Measurements from ENCODE around the gene FAM107B. TPM values are rescaled to one million over a fixed set of nuclear protein-coding genes. Genes with fewer than 3 reads are reported as not detected.
A peak's percentile ranks its signal among the peaks of the same experiment; 100 is the strongest.
"Not testable (repeated sequence)": the region's sequence is repeated elsewhere in the genome, so short reads cannot be mapped to it uniquely, and the experiment has no call there.

FAM107B gene
- total RNA-seq, 3 donors from 2014 or later, result 104 to 131 (median 114) TPM

- Mint-ChIP-seq H3K9me3 (peaks cover 7% of the 10 kb centered on the region), H3K27me3 (ENCODE audit: low read depth) (peaks cover 2% of the 10 kb centered on the region), H3K4me3 (no peak overlapping the region), H3K4me1 (ENCODE audit: low read depth) (no peaks in the 10 kb centered on the region), H3K36me3 (ENCODE audit: insufficient read depth) (no peaks in the 10 kb centered on the region)
- DNase-seq (no peak), ATAC-seq (no peak)
Observed at GRCh38 chr10:14700546-14700945, 74.2 kb downstream of the FAM107B start.

DNA sequence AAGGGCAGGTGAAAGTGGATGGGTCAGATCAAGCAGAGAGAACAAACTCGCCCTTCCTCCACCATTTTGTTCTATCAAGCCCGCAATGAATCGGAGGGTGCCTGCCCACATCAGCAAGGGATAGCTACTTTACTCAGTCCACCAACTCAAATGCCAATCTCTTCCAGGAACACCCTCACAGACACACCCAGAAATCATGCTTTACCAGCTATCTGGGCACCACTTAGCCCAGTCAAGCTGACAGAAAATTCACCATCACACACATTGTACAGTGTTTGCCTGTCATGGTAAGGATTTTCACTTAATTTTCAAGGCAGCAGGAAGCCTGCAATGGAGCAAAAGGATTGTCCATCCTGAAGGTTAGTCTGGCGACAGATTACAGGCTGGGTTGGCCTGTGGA lies 75.2 kb downstream of the FAM107B start:
- Mint-ChIP-seq H3K36me3 (ENCODE audit: insufficient read depth) (no peaks in the 10 kb centered on the region), H3K27me3 (ENCODE audit: low read depth) (peaks cover 2% of the 10 kb centered on the region), H3K9me3 (peaks cover 7% of the 10 kb centered on the region), H3K4me1 (ENCODE audit: low read depth) (no peaks in the 10 kb centered on the region), H3K4me3 (no peak overlapping the region)
- DNase-seq, result no peak
- no peak for ATAC-seq

DNA sequence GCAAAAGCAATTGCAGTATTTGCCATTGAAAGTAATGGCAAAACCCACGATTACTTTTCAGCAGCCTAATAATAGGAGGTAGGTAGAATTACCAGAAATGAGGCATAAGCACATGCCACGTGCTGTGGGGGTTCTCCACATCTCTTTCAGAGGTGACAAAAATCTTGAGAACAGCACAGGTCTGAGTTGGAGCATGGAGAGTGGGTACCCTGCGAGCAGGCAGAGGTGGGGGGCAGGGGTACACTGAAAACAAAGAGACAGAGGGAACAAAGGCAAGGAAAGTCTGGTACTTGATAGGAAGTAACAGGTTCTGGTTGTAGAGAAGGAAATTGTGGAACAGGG lies 75.9 kb downstream of the FAM107B start:
- DNase-seq, result no peak
- no peaks in the 10 kb centered on the region for H3K36me3 Mint-ChIP-seq (ENCODE audit: insufficient read depth)
- peaks cover 7% of the 10 kb centered on the region for H3K9me3 Mint-ChIP-seq
- ATAC-seq, result no peak
- no peak overlapping the region for H3K4me3 Mint-ChIP-seq
- no peaks in the 10 kb centered on the region for H3K4me1 Mint-ChIP-seq (ENCODE audit: low read depth)
- H3K27me3 Mint-ChIP-seq (ENCODE audit: low read depth), result peaks cover 2% of the 10 kb centered on the region

GRCh38 chr10:14698111-14698828 lies 76.4 kb downstream of the FAM107B start:
- DNase-seq (no peak), ATAC-seq (no peak)
- H3K4me3 Mint-ChIP-seq, result no peak overlapping the region
- H3K4me1 Mint-ChIP-seq (ENCODE audit: low read depth), result no peaks in the 10 kb centered on the region
- H3K36me3 Mint-ChIP-seq (ENCODE audit: insufficient read depth), result no peaks in the 10 kb centered on the region
- H3K9me3 Mint-ChIP-seq, result peaks cover 7% of the 10 kb centered on the region
- no peaks in the 10 kb centered on the region for H3K27me3 Mint-ChIP-seq (ENCODE audit: low read depth)

DNA sequence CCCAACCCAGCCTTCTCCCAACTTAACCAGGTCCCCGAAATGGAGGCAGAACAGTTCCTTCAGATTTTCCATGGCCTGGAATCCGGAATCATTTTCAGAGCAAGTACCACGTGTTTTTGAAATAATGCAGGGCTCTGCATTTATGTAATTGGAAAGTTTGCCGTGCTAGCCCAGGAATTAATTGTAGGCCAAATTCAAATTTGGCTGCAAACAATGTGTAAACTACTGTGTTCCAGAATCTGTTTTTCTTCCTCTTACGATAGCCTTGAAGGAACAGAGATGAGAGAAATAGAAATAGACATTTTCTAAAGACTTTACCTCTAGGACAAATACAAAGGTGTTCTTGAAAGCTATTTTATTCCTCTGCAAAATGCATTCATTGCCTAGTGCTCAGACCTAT lies 77.4 kb downstream of the FAM107B start:
- no peak for ATAC-seq
- Mint-ChIP-seq H3K4me1 (ENCODE audit: low read depth) (peaks cover 4% of the 10 kb centered on the region), H3K27me3 (ENCODE audit: low read depth) (no peaks in the 10 kb centered on the region), H3K36me3 (ENCODE audit: insufficient read depth) (no peaks in the 10 kb centered on the region), H3K4me3 (no peak overlapping the region), H3K9me3 (peaks cover 7% of the 10 kb centered on the region)
- no peak for DNase-seq

GRCh38 chr10:14696821-14697220 lies 77.9 kb downstream of the FAM107B start:
- H3K36me3 Mint-ChIP-seq (ENCODE audit: insufficient read depth), result no peaks in the 10 kb centered on the region
- H3K4me1 Mint-ChIP-seq (ENCODE audit: low read depth), result peaks cover 4% of the 10 kb centered on the region
- no peak for DNase-seq
- no peak overlapping the region for H3K4me3 Mint-ChIP-seq
- H3K9me3 Mint-ChIP-seq, result peaks cover 7% of the 10 kb centered on the region
- H3K27me3 Mint-ChIP-seq (ENCODE audit: low read depth), result no peaks in the 10 kb centered on the region
- no peak for ATAC-seq

DNA sequence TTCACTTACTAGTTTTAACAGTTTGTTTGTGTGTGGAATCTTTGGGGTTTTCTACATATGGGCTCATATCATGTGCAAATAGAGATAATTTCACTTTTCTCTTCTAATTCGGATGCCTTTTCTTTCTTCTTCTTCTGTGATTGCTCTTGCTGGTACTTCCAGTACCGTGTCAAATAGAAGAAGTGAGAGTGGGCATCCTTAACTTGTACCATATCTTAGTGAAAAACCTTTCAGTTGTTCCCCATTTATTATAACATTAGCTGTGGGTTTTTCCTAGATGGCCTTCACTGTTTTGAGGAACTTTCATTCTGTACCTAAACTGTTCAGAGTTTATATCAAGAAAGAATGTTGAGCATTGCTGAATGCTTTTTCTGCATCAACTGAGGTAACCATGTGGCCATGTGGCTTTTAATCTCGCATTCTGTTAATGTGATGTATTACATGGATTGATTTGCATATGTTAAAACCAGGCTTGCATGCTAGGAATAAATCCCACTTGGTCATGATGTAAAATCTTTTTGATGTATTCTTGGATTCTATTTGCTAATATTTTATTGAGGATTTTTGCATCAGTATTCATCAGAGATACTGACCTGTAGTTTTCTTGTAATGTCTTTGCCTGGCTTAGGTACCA lies 78.7 kb downstream of the FAM107B start:
- no peak overlapping the region for H3K4me3 Mint-ChIP-seq

GRCh38 chr10:14693891-14694290 lies 80.8 kb downstream of the FAM107B start:
- ATAC-seq (no peak), DNase-seq (no peak)
- H3K27me3 Mint-ChIP-seq (ENCODE audit: low read depth), result no peaks in the 10 kb centered on the region
- H3K4me3 Mint-ChIP-seq, result no peak overlapping the region
- H3K4me1 Mint-ChIP-seq (ENCODE audit: low read depth), result peaks cover 6% of the 10 kb centered on the region
- no peaks in the 10 kb centered on the region for H3K9me3 Mint-ChIP-seq
- no peaks in the 10 kb centered on the region for H3K36me3 Mint-ChIP-seq (ENCODE audit: insufficient read depth)

More for the DNA sequence above, 78.7 kb downstream of the FAM107B start:
- H3K36me3 Mint-ChIP-seq (ENCODE audit: insufficient read depth), result no peaks in the 10 kb centered on the region
- peaks cover 4% of the 10 kb centered on the region for H3K4me1 Mint-ChIP-seq (ENCODE audit: low read depth)
- ATAC-seq, result no peak
- no peaks in the 10 kb centered on the region for H3K27me3 Mint-ChIP-seq (ENCODE audit: low read depth)
- H3K9me3 Mint-ChIP-seq, result peaks cover 7% of the 10 kb centered on the region
- no peak for DNase-seq

DNA sequence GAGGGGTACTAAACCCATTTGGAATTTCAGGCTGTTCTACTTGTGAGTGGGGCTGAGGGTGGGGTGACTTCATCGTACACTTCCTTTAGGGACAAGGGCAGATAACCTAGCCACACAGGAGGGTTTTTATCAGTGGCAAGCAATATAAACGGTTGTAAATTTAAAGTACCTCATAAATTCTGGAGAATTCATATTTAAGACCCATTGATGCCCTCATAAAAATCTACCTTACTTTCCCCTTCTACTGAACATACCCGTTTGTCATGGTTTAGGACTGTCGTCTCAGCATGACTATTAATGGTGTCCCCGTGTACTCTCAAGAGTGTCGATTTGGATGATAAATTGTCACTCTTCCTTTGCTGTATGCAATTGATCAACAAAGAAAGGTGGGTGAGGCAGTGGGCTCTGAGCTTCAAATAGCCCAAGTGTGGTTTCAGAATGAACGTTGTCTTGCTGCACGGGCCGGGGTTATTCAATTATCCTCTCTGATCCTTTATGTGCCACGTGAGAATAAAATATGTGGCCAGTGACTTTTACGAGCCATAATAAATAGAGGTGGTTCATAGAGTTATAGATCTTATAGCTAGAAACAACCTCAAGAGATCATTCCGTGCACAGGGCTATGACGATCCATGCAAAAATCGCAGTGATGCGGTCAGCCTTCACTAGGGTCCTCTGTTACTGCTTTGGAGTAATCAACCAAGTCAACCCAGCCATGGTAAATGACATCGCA lies 82.2 kb downstream of the FAM107B start:
- Mint-ChIP-seq H3K4me1 (ENCODE audit: low read depth) (peaks cover 6% of the 10 kb centered on the region), H3K4me3 (no peak overlapping the region), H3K9me3 (no peaks in the 10 kb centered on the region), H3K27me3 (ENCODE audit: low read depth) (no peaks in the 10 kb centered on the region), H3K36me3 (ENCODE audit: insufficient read depth) (no peaks in the 10 kb centered on the region)
- DNase-seq, result no peak
- ATAC-seq, result peak; percentile 34 to 58

DNA sequence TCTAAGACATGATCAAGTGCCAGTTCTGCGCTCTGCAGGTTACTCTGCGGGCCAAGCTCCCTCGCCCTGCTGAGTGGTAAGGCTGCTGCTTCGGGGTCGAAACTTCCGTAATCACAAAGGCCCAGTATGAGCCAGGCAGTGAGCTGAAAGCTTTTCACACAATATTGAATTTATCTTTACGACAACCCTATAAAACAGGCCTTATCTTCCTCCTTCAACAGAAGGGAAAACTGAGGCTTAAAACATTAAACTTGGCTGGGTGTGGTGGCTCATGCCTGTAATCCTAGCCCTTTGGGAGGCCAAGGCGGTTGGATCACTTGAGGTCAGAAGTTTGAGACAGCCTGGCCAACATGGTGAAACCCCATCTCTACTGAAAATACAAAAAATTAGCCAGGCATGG lies 83.3 kb downstream of the FAM107B start:
- ATAC-seq (no peak), DNase-seq (no peak)
- Mint-ChIP-seq H3K9me3 (no peaks in the 10 kb centered on the region), H3K36me3 (ENCODE audit: insufficient read depth) (no peaks in the 10 kb centered on the region), H3K27me3 (ENCODE audit: low read depth) (no peaks in the 10 kb centered on the region), H3K4me3 (no peak overlapping the region), H3K4me1 (ENCODE audit: low read depth) (peaks cover 8% of the 10 kb centered on the region)

DNA sequence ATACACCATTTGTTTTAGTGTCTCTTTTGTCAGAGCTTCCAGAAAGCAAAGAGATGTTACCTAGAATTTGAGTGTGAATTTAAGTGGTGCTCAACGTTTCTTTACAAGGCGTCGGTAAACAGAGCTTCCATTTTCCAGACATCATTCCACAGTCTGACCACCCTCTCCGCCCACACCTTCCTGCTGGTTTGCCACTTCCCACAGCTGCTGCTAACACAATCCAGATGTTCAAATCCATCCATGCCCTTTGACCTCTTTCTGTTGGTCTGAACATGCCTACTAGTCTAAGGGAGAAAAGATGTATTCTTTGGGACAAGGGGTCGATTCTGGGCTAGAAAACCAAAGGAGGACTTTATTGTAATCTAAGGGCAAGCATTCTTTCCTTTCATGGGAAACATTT lies 86.1 kb downstream of the FAM107B start:
- H3K9me3 Mint-ChIP-seq, result no peaks in the 10 kb centered on the region
- DNase-seq (no peak), ATAC-seq (no peak)
- no peak overlapping the region for H3K4me3 Mint-ChIP-seq
- H3K27me3 Mint-ChIP-seq (ENCODE audit: low read depth), result no peaks in the 10 kb centered on the region
- no peaks in the 10 kb centered on the region for H3K36me3 Mint-ChIP-seq (ENCODE audit: insufficient read depth)
- peaks cover 10% of the 10 kb centered on the region for H3K4me1 Mint-ChIP-seq (ENCODE audit: low read depth)

DNA sequence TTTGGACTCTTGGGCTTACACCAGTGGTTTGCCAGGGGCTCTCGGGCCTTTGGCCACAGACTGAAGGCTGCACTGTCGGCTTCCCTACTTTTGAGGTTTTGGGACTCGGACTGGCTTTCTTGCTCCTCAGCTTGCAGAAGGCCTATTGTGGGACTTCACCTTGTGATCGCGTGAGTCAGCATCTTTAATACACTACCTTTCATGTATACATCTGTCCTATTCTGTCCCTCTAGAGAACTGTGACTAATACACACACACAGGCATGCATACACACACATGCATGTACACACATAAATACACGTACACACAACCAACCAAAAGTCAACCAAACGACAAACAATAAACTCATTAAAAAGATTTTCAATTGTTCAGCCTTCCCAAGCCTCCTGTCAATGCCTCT lies 86.5 kb downstream of the FAM107B start:
- H3K27me3 Mint-ChIP-seq (ENCODE audit: low read depth); H3K4me3 Mint-ChIP-seq; DNase-seq; ATAC-seq; H3K9me3 Mint-ChIP-seq; H3K36me3 Mint-ChIP-seq (ENCODE audit: insufficient read depth): not testable (repeated sequence)
- peaks cover 10% of the 10 kb centered on the region for H3K4me1 Mint-ChIP-seq (ENCODE audit: low read depth)

GRCh38 chr10:14687340-14687739 lies 87.4 kb downstream of the FAM107B start:
- Mint-ChIP-seq H3K9me3 (no peaks in the 10 kb centered on the region), H3K27me3 (ENCODE audit: low read depth) (no peaks in the 10 kb centered on the region), H3K4me3 (no peak overlapping the region), H3K4me1 (ENCODE audit: low read depth) (peaks cover 7% of the 10 kb centered on the region), H3K36me3 (ENCODE audit: insufficient read depth) (no peaks in the 10 kb centered on the region)
- DNase-seq, result no peak
- ATAC-seq, result no peak

DNA sequence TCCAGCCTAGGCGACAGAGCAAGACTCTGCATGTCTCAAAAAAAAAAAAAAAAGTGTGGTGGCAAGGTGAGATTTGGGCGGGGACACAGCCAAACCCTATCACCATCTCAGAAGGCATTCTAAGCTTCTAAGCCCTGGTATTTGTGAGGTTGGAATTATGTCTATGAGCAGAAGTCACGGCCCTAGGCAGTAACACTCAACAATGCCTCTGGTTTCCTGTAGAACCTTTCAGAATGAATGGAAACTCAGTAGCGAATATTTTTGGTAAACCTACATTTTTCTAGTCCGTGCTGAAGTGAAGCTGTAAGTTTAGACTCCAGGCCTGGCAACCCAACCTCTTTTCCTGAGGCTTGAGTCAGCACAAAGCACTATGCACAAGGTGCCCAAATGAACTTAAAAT lies 88.3 kb downstream of the FAM107B start:
- ATAC-seq (peak; percentile 53 to 59), DNase-seq (no peak)
- no peaks in the 10 kb centered on the region for H3K36me3 Mint-ChIP-seq (ENCODE audit: insufficient read depth)
- H3K27me3 Mint-ChIP-seq (ENCODE audit: low read depth), result no peaks in the 10 kb centered on the region
- H3K4me1 Mint-ChIP-seq (ENCODE audit: low read depth), result peaks cover 7% of the 10 kb centered on the region
- no peak overlapping the region for H3K4me3 Mint-ChIP-seq
- H3K9me3 Mint-ChIP-seq, result no peaks in the 10 kb centered on the region

DNA sequence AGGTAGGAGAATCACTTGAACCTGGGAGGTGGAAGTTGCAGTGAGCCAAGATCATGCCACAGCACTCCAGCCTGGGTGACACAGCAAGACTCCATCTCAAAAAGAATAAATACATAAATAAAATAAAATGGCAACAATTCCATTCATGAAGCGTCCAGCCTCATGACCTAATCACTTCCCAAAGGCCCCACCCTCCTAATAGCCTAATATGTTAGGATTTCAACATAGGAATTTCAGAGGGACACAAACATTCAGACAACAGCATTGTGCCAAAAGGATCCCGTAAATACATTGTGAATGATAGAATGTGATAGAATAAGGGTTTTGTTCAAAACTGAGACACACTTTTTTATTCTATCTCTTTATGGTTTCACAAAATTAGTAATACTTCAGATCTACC lies 90.3 kb downstream of the FAM107B start:
- DNase-seq, result no peak
- ATAC-seq, result no peak
- Mint-ChIP-seq H3K4me3 (no peak overlapping the region), H3K27me3 (ENCODE audit: low read depth) (no peaks in the 10 kb centered on the region), H3K4me1 (ENCODE audit: low read depth) (peaks cover 4% of the 10 kb centered on the region), H3K9me3 (no peaks in the 10 kb centered on the region), H3K36me3 (ENCODE audit: insufficient read depth) (no peaks in the 10 kb centered on the region)

All from activated T-cell treated with anti-CD3 and anti-CD28 coated beads, Interleukin-2, amount 50 U/mL, for 4 hours (primary cell).